Measurements from ENCODE around the gene HPS4.

The HPS4 gene

GRCh38 chr22:26494506-26494905 is 10.9 kb upstream of the HPS4 start:
- Mint-ChIP-seq H3K27me3 (ENCODE audit: low read depth) (no peaks in the 10 kb centered on the region), H3K27ac (no peak overlapping the region), H3K4me1 (no peaks in the 10 kb centered on the region), H3K9me3 (no peaks in the 10 kb centered on the region), H3K4me3 (no peak overlapping the region), H3K36me3 (ENCODE audit: low read depth) (peaks cover 65% of the 10 kb centered on the region)
- TF ChIP-seq CTCF (IDR thresholded peaks at IDR 0.05; ENCODE audit: unreplicated experiment in 3 of 3): no peak

- no peak for TF ChIP-seq CTCF (IDR thresholded peaks at IDR 0.05; ENCODE audit: unreplicated experiment in 3 of 3)
- Mint-ChIP-seq H3K4me3 (no peak overlapping the region), H3K9me3 (no peaks in the 10 kb centered on the region), H3K27ac (no peak overlapping the region), H3K36me3 (ENCODE audit: low read depth) (peaks cover 63% of the 10 kb centered on the region), H3K27me3 (ENCODE audit: low read depth) (no peaks in the 10 kb centered on the region), H3K4me1 (no peaks in the 10 kb centered on the region)
These were observed 8.6 kb upstream of the HPS4 start for GRCh38 chr22:26492220-26492619.

DNA sequence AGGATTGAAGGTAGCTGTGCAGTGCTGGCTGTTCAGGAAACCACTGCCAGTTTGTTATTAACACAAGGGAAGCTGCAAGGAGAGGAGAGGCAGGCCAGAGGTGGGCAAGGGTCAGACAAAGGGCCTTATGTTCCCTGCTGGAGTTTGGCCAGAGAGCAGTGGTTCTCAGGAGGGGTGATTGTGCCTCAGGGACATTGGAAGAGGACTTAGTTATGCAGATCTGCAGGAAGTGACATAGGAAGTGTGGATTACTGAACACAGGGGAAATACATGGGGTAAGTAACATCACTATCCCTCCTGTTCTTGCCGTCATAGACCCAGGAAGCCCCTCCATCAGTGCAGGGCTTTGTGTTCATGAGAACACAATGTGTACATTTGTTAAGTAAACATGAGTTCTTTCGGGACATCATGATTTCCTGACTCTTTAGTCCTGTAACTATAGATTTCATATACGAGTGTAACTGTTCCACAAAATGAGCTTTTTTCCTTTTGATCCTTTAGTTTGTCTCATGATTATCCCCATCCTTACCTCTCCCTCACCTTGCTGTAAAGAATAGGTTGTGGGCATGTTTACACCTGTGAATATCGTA is 6.0 kb upstream of the HPS4 start:
- Mint-ChIP-seq H3K4me3 (no peak overlapping the region), H3K27ac (peak overlapping the region in 1 of 3 experiments; percentile 42), H3K9me3 (no peaks in the 10 kb centered on the region), H3K4me1 (peaks cover 20% of the 10 kb centered on the region), H3K36me3 (ENCODE audit: low read depth) (peaks cover 48% of the 10 kb centered on the region), H3K27me3 (ENCODE audit: low read depth) (no peaks in the 10 kb centered on the region)
- TF ChIP-seq CTCF (IDR thresholded peaks at IDR 0.05; ENCODE audit: unreplicated experiment in 3 of 3): no peak

- no peaks in the 10 kb centered on the region for H3K27me3 Mint-ChIP-seq (ENCODE audit: low read depth)
- no peaks in the 10 kb centered on the region for H3K9me3 Mint-ChIP-seq
- TF ChIP-seq CTCF (IDR thresholded peaks at IDR 0.05; ENCODE audit: unreplicated experiment in 3 of 3): no peak
- H3K27ac Mint-ChIP-seq: no peak overlapping the region
- H3K4me1 Mint-ChIP-seq: peaks cover 29% of the 10 kb centered on the region
- no peak overlapping the region for H3K4me3 Mint-ChIP-seq
- H3K36me3 Mint-ChIP-seq (ENCODE audit: low read depth): peaks cover 36% of the 10 kb centered on the region
These were observed 4.4 kb upstream of the HPS4 start for GRCh38 chr22:26487996-26488395.

GRCh38 chr22:26486394-26486793 is 2.8 kb upstream of the HPS4 start:
- Mint-ChIP-seq H3K9me3 (no peaks in the 10 kb centered on the region), H3K4me3 (peak overlapping the region; percentile 54 to 97 (median 95)), H3K27ac (peak overlapping the region; percentile 8 to 39 (median 22)), H3K27me3 (ENCODE audit: low read depth) (no peaks in the 10 kb centered on the region), H3K4me1 (peaks cover 45% of the 10 kb centered on the region), H3K36me3 (ENCODE audit: low read depth) (peaks cover 27% of the 10 kb centered on the region)
- TF ChIP-seq CTCF (IDR thresholded peaks at IDR 0.05; ENCODE audit: unreplicated experiment in 3 of 3): no peak

- Mint-ChIP-seq H3K4me1 (peaks cover 49% of the 10 kb centered on the region), H3K27ac (peak overlapping the region; percentile 22 to 84 (median 65)), H3K4me3 (peak overlapping the region; percentile 90 to 97 (median 95)), H3K27me3 (ENCODE audit: low read depth) (no peaks in the 10 kb centered on the region), H3K9me3 (no peaks in the 10 kb centered on the region), H3K36me3 (ENCODE audit: low read depth) (peaks cover 22% of the 10 kb centered on the region)
- TF ChIP-seq CTCF (IDR thresholded peaks at IDR 0.05; ENCODE audit: unreplicated experiment in 3 of 3): no peak
These were observed 2.3 kb upstream of the HPS4 start for GRCh38 chr22:26485806-26486390.

Data from nephron (organoid).